GM13976 (cell line): Measurements from ENCODE around the gene C1orf50.

Experiments
- DNase-seq: peaks from one replicate; pipeline ENCODE4 v3.0.0; 2012; ENCODE audit warnings: low spot score
- CTCF ChIP-seq: IDR thresholded peaks from 2 replicates; pipeline ENCODE4 v1.5.1; 2012; ENCODE audit warnings: borderline replicate concordance, mild to moderate bottlenecking; ENCODE audit not compliant: insufficient read depth; ENCODE audit errors: extremely low read depth, missing control alignments, control extremely low read depth
- in situ Hi-C: fragments of 300-500 bp; cut with MboI; formaldehyde crosslinking; loops from one replicate; pipeline ENCODE4 v1.12.0; 2022; ENCODE audit warnings: low sequenced_read_pairs, mixed read lengths, inconsistent platforms; ENCODE audit not compliant: unreplicated experiment

The C1orf50 gene

GRCh38 chr1:42743317-42744147, 23.5 kb upstream of the C1orf50 start:
- DNase-seq: no peak
- TF ChIP-seq CTCF: no peak
- in situ Hi-C loops: loop anchor here (10.0 to 25.0 kb wide), 2 partner anchors 159 to 406 kb away; partner anchors contain the start of gene FOXJ3

GRCh38 chr1:42744148-42744413, 23.0 kb upstream of the C1orf50 start:
- TF ChIP-seq CTCF: no peak
- DNase-seq: no peak
- in situ Hi-C loops: loop anchor here (10.0 to 25.0 kb wide), 2 partner anchors 159 to 407 kb away; partner anchors contain the start of gene FOXJ3

GRCh38 chr1:42745851-42746250, 21.2 kb upstream of the C1orf50 start:
- no peak for DNase-seq
- in situ Hi-C loops: loop anchor here (10.0 to 25.0 kb wide), 2 partner anchors 161 to 409 kb away; partner anchors contain the start of gene FOXJ3
- TF ChIP-seq CTCF: no peak

GRCh38 chr1:42746436-42747105, 20.5 kb upstream of the C1orf50 start:
- in situ Hi-C loops: loop anchor here (10.0 to 25.0 kb wide), 2 partner anchors 162 to 409 kb away; partner anchors contain the start of gene FOXJ3
- no peak for DNase-seq
- no peak for TF ChIP-seq CTCF

GRCh38 chr1:42747125-42747524, 19.9 kb upstream of the C1orf50 start:
- in situ Hi-C loops: loop anchor here (10.0 to 25.0 kb wide), 2 partner anchors 162 to 410 kb away; partner anchors contain the start of gene FOXJ3
- peak; percentile 69 for DNase-seq
- TF ChIP-seq CTCF: peak; percentile 60

- TF ChIP-seq CTCF: no peak
- in situ Hi-C loops: loop anchor here (10.0 to 25.0 kb wide), 2 partner anchors 163 to 411 kb away; partner anchors contain the start of gene FOXJ3
- DNase-seq: no peak
Observed at GRCh38 chr1:42748021-42748420, 19.0 kb upstream of the C1orf50 start.
